PFSK-1 (cell line): Measurements from ENCODE around the gene PRCD.

Experiments
- POLR2AphosphoS5 ChIP-seq: IDR thresholded peaks from 2 replicates; pipeline ENCODE4 v1.6.1; 2012; ENCODE audit warnings: low read depth, mild to moderate bottlenecking, control low read depth, low read length, moderate library complexity
- TAF1 ChIP-seq: IDR thresholded peaks from 2 replicates; pipeline ENCODE4 v1.6.1; 2012; ENCODE audit warnings: low read length, control low read depth, borderline replicate concordance; ENCODE audit not compliant: insufficient read depth

- TF ChIP-seq TAF1 (no peak), POLR2AphosphoS5 (no peak)
Measured at GRCh38 chr17:76581515-76581914, 41.7 kb downstream of the PRCD start.
